Thoracic aorta (tissue), 2 donors: ENCODE measurements around the gene SUN2. TPM values are rescaled to one million over a fixed set of nuclear protein-coding genes. Genes with fewer than 3 reads are reported as not detected.

Source experiments
- ATAC-seq: fragments of 150-250 bp; one replicate; pipeline ENCODE4 v1.8.0; 2017; ENCODE audit warnings: low read depth; ENCODE audit not compliant: insufficient number of reproducible peaks, low FRiP score
- DNase-seq: peaks from one replicate; pipeline ENCODE4 v3.0.0-alpha.2; 2020; ENCODE audit warnings: low spot score
- H3K27ac ChIP-seq, 2 donors: fragments of 200-600 bp; sonication (generic); 1 replicate in 1 of 2; 2 replicates in 1 of 2; pipeline ENCODE4 v1.5.1; 2016; ENCODE audit warnings: mild to moderate bottlenecking in 2 of 2, moderate library complexity in 2 of 2
- H3K27me3 ChIP-seq: fragments of 200-600 bp; sonication (generic); replicated peaks from 2 replicates; pipeline ENCODE4 v1.6.0; 2016; ENCODE audit warnings: mild to moderate bottlenecking; ENCODE audit not compliant: insufficient read depth
- H3K36me3 ChIP-seq: fragments of 200-600 bp; sonication (generic); one replicate; pipeline ENCODE4 v1.5.1; 2016
- H3K4me1 ChIP-seq, 2 donors: fragments of 200-600 bp; sonication (generic); 1 replicate in 1 of 2; 2 replicates in 1 of 2; pipeline versions ENCODE4 v1.5.1 to v1.6.0; 2016; ENCODE audit warnings: low read depth in 2 of 2, mild to moderate bottlenecking in 1 of 2; ENCODE audit not compliant: control insufficient read depth in 1 of 2
- H3K4me3 ChIP-seq: fragments of 200-600 bp; sonication (generic); 2 replicates; pipeline ENCODE4 v1.5.1; 2016; ENCODE audit warnings: mild to moderate bottlenecking
- H3K9me3 ChIP-seq: fragments of 200-600 bp; sonication (generic); 2 replicates; pipeline ENCODE4 v1.5.1; 2016
- total RNA-seq, 2 donors: library from RNA; depleted of rRNA; stranded (reverse); fragments of >200 nt; gene quantifications; one replicate each; pipeline versions ENCODE4 v1.1.0 to v1.2.3, GENCODE V29; 2016
- TF ChIP-seq, protein P1 (sequence below): fragments of 200-600 bp; sonication (generic); IDR thresholded peaks from one replicate; pipeline ENCODE4 v1.5.1; 2019; ENCODE audit warnings: antibody characterized with exemption

Gene SUN2
- total RNA-seq, 2 donors from 2014 or later, result 1,125 to 1,215 TPM

GRCh38 chr22:38715176-38715764 lies 40.5 kb downstream of the SUN2 start:
- H3K4me1 ChIP-seq, result peaks cover 5 to 29% of the 10 kb centered on the region in 2 donors
- H3K36me3 ChIP-seq, result peaks cover 18% of the 10 kb centered on the region
- H3K27ac ChIP-seq, result no peak overlapping the region
- ATAC-seq (no peak), DNase-seq (no peak)
- H3K4me3 ChIP-seq, result no peak overlapping the region
- no peaks in the 10 kb centered on the region for H3K9me3 ChIP-seq
- TF ChIP-seq, protein P1, sequence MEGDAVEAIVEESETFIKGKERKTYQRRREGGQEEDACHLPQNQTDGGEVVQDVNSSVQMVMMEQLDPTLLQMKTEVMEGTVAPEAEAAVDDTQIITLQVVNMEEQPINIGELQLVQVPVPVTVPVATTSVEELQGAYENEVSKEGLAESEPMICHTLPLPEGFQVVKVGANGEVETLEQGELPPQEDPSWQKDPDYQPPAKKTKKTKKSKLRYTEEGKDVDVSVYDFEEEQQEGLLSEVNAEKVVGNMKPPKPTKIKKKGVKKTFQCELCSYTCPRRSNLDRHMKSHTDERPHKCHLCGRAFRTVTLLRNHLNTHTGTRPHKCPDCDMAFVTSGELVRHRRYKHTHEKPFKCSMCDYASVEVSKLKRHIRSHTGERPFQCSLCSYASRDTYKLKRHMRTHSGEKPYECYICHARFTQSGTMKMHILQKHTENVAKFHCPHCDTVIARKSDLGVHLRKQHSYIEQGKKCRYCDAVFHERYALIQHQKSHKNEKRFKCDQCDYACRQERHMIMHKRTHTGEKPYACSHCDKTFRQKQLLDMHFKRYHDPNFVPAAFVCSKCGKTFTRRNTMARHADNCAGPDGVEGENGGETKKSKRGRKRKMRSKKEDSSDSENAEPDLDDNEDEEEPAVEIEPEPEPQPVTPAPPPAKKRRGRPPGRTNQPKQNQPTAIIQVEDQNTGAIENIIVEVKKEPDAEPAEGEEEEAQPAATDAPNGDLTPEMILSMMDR, result no peak
- no peaks in the 10 kb centered on the region for H3K27me3 ChIP-seq

GRCh38 chr22:38713921-38714320 lies 41.9 kb downstream of the SUN2 start:
- no peaks in the 10 kb centered on the region for H3K27me3 ChIP-seq
- H3K4me3 ChIP-seq, result no peak overlapping the region
- peaks cover 2 to 33% of the 10 kb centered on the region in 2 donors for H3K4me1 ChIP-seq
- TF ChIP-seq, protein P1, result no peak
- H3K36me3 ChIP-seq, result peaks cover 18% of the 10 kb centered on the region
- H3K9me3 ChIP-seq, result no peaks in the 10 kb centered on the region
- DNase-seq (no peak), ATAC-seq (no peak)
- no peak overlapping the region for H3K27ac ChIP-seq

DNA sequence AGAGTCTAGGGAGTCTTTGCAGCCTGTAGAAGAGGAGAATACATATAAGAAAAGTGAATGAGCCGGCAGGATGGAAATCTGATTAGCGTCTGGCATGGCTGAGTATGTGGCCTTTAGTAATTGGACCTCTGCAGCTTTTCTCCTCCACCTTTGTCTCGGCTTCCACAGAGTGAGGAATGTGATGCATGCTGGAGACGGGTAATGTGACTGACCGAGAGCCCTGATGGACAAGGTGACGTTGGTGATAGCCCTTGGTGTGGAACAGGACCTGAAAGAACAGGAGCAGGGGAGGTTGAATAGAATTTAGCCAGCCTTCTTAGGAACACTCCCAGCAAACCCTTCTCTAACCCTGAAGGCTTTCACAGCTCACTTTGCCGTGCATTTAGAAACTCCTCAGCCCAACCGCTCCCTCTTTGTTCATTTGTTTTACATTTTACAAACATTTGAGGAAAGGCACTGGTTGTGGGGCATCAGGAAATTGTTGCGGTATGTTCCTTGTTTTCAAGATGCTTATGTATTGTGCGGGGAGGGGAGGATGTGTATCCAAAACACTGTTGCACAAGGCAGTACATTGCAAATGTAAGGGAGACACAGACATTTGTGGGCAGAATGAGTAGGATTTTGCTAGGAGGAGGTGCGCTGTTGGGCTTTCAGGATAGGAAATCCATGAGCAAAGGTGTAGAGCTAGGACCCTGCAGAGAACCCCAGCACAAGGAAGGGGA lies 43.2 kb downstream of the SUN2 start:
- Histone ChIP-seq H3K4me1 (peaks cover 9 to 34% of the 10 kb centered on the region in 2 donors), H3K27ac (no peak overlapping the region), H3K9me3 (no peaks in the 10 kb centered on the region), H3K27me3 (no peaks in the 10 kb centered on the region), H3K4me3 (no peak overlapping the region), H3K36me3 (peaks cover 18% of the 10 kb centered on the region)
- no peak for DNase-seq
- ATAC-seq, result no peak
- TF ChIP-seq, protein P1, result no peak

- Histone ChIP-seq H3K27ac (no peak overlapping the region), H3K27me3 (no peaks in the 10 kb centered on the region), H3K36me3 (peaks cover 5% of the 10 kb centered on the region), H3K4me3 (no peak overlapping the region), H3K4me1 (peaks cover 17 to 42% of the 10 kb centered on the region in 2 donors), H3K9me3 (no peaks in the 10 kb centered on the region)
- DNase-seq (no peak), ATAC-seq (no peak)
- TF ChIP-seq, protein P1, result no peak
Measured at GRCh38 chr22:38710866-38711265, 44.9 kb downstream of the SUN2 start.

GRCh38 chr22:38710351-38710750 lies 45.4 kb downstream of the SUN2 start:
- Histone ChIP-seq H3K36me3 (peaks cover 4% of the 10 kb centered on the region), H3K4me3 (no peak overlapping the region), H3K9me3 (no peaks in the 10 kb centered on the region), H3K27me3 (no peaks in the 10 kb centered on the region), H3K4me1 (peaks cover 17 to 42% of the 10 kb centered on the region in 2 donors), H3K27ac (no peak overlapping the region)
- DNase-seq, result no peak
- no peak for ATAC-seq
- TF ChIP-seq, protein P1, result no peak
